NCI-H2227 (cell line): ENCODE measurements around the gene FOXK1.

Experiments used
- DNase-seq: peaks from one replicate; lab custom pipeline; 2025; ENCODE audit not compliant: unreplicated experiment; lab: John Stamatoyannopoulos, UW

FOXK1 gene

DNA sequence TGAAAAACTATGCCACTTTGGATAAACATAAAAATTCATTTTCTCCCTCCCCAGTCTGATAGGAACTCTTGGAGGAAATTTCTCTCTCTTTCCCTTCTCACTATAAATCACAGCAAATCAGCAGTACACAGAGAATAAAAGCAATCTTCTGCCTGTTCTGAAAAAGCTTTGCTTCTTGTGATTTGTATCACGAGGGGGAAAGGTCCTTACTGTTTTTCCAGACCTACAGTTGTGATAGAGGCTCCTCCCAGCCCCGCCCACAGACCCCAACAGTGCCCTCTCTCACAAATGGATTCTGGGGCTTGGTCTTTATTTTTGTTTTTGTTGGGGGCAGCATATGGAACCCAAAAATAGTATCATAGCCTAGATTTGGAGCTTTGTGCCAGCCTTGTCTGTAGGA lies 12.2 kb downstream of the FOXK1 start:
- no peak for DNase-seq

DNA sequence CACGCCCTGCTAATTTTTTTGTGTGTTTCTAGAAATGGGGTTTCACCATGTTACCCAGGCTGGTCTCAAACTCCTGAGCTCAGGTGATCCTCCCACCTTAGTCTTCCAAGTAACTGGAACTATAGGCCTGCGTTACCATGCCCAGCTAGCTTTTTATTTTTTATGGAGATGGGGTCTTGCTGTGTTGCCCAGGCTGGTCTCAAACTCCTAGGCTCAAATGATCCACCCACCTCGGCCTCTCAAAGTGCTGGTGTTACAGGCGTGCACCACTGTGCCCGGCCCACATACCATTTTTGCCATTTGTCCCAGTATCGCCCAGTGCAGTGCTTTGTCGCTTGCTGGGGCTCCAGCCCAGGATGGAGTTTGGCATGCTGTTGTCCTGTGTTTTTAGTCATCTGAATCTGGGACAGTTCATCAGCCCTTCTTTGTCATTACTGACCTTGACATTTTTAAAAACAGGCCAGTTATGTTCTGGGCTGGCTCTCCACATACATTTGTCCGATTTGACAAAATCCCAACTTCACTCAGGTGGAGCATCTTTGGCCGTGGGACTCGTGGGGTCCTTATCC lies 16.7 kb downstream of the FOXK1 start:
- no peak for DNase-seq

DNA sequence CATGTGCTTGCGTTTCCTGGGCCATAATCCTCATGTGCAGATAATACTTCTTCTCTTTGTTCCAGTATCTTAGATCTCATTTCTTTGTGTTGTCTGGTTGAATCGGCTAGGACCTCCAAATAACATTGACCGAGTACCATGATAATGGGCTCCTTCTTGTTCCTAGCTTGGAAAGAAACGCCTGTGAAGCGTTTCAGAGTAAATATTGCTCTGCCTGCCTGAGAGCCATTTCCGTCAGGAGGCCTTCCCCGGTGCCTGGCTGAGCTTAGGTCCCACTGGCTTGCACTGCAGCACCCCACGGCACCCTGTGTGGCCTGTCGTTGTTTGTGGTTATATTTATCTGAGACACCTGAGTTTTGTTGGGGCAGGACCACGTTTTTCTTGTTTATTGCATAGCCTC lies 17.7 kb downstream of the FOXK1 start:
- no peak for DNase-seq

- no peak for DNase-seq
These were observed 18.6 kb downstream of the FOXK1 start for GRCh38 chr7:4700577-4701235.

- DNase-seq = no peak
These were observed 20.9 kb downstream of the FOXK1 start for GRCh38 chr7:4702961-4703512.

DNA sequence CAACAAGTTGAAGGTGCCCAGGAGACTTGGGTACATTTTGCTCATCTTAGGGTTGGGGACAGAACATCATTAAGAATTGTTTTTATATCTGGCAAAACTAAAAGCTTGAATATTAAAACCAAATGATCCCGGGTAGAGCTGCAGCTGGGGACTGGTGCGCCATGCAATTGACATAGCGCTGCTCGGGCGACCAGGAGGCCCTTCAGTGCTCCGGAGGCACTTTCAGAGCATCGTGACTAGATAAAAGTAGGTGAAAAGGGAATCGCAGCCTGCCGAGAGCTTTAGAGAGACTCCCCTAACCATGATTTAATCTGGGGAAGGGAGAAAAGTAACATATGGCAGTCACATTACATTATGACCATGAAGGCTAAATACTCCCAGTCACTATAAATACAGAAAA lies 21.4 kb downstream of the FOXK1 start:
- DNase-seq = no peak

DNA sequence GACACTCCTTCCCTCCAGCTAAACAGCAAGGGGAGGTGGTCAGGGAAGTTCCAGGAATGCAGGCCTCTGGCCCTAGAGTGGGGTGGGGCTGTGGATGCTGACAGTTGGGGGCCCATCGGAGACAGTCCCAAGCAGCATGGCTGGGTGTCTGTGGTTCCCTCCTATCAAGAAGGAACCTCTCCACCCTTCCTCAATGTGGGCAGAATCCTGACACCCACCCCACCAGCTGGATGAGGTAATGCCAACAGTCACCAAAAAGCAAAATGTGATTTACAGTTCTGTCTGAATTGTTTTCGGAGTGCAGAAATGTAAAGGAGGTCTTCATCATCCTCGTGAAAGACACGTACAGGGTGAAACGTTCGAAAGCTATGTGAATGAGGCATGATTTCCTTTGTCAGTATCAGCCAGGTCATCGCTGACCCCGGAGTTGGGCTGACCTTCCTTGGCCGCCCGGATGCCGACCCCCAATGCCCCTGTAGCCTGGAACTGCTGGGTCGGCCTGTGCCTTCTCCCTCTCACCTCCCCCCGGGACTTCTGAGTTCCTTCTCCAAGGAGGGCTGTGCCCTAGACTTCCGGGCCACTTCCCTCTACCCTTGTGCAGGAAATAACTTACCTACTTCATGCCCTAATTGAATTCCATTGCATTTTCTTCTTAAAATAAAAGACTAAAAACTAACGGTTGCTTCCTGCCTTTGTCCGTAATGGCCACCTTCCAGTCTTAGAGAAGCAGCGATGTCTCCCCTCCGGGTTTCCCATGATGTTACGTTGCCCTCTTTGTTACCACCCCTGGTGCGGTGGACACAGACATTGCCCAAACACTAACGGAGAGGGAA lies 24.5 kb downstream of the FOXK1 start:
- no peak for DNase-seq

- no peak for DNase-seq
These were observed 25.2 kb downstream of the FOXK1 start for GRCh38 chr7:4707217-4707741.

DNA sequence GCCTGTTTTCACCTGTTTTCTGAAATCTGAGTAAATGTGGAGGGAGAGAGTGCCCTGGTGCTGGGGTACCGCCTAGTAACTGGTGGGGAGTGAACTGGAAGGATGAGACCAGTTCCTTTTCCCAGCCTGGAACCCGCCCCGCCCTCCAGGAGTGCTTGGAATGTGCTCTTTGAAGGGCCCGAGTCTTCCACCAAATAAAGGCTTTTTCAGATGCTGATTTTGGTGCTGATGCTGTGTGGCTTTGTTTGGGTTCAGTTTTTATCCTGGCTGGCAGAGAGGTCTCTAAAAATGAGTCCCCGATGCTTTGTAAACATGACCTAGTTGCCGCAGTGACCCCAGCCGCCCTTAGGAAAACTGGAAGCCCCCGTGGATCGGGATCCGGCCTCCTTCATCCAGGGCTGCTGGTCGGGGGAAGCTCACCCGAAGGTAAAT lies 25.9 kb downstream of the FOXK1 start:
- no peak for DNase-seq

DNA sequence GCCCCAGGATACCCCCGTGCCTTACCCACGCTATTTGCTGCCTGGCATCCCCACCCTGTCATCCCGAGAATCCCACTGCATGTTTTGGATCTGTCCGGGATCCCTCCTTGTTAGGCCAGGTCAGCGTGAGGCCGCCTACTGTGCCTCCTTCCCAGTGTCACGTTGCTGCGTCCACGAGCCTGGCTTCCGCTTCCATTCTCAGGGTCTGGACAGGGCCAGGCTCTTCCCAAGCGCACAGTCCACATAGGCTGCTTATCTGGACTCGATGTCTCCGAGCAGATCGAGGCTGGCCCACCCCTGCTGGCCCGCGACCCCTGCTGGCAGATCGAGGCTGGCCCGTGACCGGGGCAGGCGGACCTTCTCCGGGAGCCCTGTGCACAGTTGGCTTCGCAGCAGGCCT lies 27.1 kb downstream of the FOXK1 start:
- no peak for DNase-seq

DNA sequence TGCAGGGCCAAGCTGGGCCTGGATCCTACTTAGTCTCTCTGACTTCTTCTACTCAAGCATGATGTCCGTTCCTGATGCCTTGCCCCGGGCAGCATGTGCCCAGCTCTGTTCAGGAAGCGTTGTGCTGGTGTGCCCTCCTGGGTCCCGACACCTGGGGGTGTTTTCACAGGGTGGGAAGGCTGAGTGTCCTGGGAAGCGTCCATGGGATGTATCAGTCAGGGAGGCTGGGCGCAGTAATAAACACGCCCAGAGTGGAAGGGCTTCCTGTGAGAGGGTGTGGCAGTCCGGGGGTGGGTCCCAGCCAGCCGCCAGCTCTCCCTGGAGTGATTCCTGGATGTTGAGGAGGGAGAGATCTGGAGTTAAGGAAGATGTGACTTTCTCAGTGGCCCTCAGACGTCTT lies 29.0 kb downstream of the FOXK1 start:
- no peak for DNase-seq

DNA sequence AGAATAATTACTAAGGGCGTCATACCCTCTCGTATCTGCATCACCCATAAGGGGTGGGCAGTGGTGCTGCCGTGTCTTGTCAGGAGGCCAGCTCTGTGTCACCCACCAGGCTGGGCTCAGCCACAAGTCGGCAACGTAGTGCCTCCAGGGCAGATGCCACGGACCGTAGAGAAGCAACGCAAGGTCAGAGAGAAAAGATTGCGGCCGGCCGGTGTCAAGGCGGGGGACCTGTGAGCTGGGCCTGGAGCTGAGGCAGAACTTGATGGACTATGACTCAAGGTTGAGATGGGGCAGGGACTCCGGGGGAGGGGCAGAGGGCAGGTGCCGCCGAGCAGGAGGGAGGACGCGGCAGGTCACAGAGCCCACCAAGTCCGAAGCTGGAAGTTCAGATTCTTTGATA lies 29.5 kb downstream of the FOXK1 start:
- DNase-seq = no peak

DNA sequence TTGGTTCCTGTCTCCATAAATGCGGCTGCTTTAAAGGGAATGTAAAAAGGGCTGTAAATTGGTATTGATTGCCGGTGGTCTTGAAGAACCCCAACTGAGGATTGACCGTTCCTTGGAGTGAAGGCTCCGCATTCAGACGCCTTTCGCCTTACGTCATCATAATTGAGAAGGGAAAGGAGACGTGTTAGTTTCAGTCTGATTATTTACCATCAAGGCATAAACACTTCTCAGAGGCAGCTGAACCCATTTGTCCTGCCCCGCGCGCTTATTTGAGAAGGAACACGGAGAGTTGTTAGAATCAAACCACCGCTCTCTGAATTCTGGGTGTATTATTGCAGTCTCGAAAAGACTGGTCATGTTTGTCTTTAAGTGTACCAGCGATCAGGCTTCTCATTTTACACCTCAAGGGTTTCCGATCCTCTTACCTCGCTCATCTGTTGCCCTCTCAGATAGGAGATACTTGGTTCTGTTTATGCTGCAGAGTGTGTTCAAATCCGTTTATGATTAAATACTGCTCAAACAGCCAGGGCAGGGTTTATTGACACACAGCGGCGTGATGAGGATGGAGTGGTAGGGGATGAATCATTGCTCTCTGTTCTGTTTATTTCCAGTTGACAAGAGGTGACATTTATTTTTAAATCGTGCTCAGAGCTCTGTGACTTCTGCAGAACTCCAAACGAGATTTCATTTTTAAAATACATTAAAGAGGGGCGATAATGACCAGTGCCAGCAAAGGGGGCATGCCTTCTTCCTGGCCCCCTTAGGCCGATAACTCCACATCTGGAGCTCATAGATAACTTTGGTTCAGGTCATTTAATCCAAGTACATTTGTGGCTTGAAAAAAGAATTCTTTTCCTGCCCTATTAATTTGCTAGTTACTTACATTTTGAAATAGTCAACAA lies 30.4 kb downstream of the FOXK1 start:
- DNase-seq = peak; percentile 56

DNA sequence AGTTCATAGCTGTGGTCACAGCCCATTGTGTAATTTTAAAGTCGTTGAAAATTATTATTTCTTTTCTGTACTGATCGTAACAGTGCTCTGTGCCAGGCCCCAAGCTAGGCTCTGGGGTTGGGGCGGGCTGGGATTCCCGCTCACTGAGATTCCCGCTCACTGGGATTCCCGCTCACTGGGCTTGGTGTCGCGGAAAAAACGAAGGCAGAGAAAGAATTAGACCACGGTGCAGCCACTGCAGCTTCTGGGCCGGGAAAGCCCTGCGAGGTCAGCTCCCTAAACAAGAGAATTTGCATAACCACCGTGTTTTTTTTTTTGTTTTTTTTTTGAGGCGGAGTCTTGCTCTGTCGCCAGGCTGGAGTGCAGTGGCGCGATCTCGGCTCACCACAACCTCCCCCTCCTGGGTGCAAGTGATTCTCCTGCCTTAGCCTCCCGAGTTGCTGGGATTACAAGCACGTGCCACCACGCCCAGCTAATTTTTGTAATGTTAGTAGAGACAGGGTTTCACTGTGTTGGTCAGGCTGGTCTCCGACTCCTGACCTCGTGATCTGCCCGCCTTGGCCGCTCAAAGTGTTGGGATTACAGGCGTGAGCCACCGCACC lies 31.2 kb downstream of the FOXK1 start:
- peak; percentile 5 for DNase-seq

DNA sequence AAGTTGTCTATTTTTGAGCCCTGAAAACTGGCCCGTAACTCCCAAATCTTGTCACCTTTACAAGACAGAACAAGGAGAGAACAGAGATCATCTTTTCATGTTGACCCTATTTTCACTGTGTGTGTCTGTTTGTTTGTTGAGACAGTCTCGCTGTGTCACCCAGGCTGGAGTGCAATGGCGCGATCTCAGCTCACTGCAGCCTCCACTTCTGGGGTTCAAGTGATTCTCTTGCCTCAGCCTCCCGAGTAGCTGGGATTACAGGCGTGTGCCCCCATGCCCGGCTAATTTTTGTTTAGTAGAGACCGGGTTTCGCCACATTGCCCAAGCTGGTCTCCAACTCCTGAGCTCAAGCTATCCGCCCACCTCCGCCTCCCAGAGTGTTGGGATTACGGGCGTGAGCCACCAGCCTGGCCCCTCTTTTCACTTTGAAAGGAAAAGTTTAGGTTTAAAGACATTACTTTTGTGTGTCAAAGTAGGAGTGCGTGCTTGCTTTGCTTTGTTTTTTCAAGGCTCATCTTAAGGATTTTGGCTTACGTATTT lies 32.1 kb downstream of the FOXK1 start:
- no peak for DNase-seq

- DNase-seq = no peak
These were observed 32.8 kb downstream of the FOXK1 start for GRCh38 chr7:4714767-4715409.

- no peak for DNase-seq
These were observed 33.3 kb downstream of the FOXK1 start for GRCh38 chr7:4715410-4715776.

DNA sequence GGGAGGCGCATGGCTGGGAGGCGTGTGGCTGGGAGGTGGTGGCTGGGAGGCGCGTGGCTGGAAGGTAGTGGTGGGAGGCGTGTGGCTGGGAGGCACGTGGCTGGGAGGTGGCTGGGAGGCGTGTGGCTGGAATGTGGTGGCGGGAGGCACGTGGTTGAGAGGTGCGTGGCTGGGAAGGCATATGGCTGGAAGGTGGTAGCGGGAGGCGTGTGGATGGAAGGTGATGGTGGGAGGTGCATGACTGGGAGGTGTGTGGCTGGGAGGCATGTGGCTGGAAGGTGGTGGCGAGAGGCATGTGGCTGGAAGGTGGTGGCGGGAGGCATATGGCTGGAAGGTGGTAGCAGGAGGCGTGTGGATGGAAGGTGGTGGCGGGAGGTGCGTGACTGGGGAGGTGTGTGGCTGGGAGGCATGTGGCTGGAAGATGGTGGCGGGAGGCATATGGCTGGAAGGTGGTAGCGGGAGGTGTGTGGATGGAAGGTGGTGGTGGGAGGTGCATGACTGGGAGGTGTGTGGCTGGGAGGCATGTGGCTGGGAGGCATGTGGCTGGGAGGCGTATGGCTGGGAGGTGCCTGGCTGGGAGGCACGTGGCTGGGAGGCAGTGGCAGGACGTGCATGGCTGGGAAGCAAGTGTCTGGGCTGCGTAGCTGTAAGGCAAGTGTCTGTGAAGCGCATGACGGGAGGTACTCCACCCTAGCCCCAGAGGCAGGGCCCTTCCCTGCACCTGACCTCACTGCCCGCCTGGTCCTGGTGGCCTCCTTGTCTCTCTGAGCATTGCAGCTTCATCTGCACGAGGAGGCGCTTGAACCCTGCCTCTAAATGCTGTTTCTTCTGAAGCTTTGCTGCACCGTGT lies 35.1 kb downstream of the FOXK1 start:
- no peak for DNase-seq

- DNase-seq = no peak
These were observed 36.0 kb downstream of the FOXK1 start for GRCh38 chr7:4718075-4718474.
